GM23248 (cell line): ENCODE data around the gene AFAP1. TPM values are rescaled to one million over a fixed set of nuclear protein-coding genes. Genes with fewer than 3 reads are reported as not detected.

ENCODE experiments used
- DNase-seq: peaks from one replicate; pipeline ENCODE4 v3.0.0-alpha.2; 2015
- H2AFZ ChIP-seq: fragments of 200-600 bp; sonication (generic); 2 replicates; pipeline ENCODE4 v1.6.1; 2016; ENCODE audit warnings: antibody characterized with exemption
- H3F3A ChIP-seq: fragments of 200-600 bp; sonication (generic); 2 replicates; pipeline ENCODE4 v1.6.1; 2016; ENCODE audit warnings: mild to moderate bottlenecking, antibody characterized with exemption, mixed run types; ENCODE audit not compliant: insufficient read depth
- H3K27ac ChIP-seq: fragments of 200-600 bp; sonication (generic); 2 replicates; pipeline ENCODE4 v1.5.1; 2016; ENCODE audit warnings: mild to moderate bottlenecking
- H3K27me3 ChIP-seq: fragments of 200-600 bp; sonication (generic); replicated peaks from 2 replicates; pipeline ENCODE4 v1.6.1; 2016; ENCODE audit warnings: mild to moderate bottlenecking; ENCODE audit not compliant: insufficient read depth
- H3K36me3 ChIP-seq: fragments of 200-600 bp; sonication (generic); 2 replicates; pipeline ENCODE4 v1.6.1; 2016; ENCODE audit warnings: low read depth, mild to moderate bottlenecking
- H3K4me1 ChIP-seq: fragments of 200-600 bp; sonication (generic); 2 replicates; pipeline ENCODE4 v1.6.1; 2016; ENCODE audit warnings: mild to moderate bottlenecking; ENCODE audit not compliant: insufficient read depth
- H3K4me2 ChIP-seq: fragments of 200-600 bp; sonication (generic); one replicate; pipeline ENCODE4 v1.6.1; 2016; ENCODE audit warnings: mild to moderate bottlenecking; ENCODE audit not compliant: unreplicated experiment
- H3K4me3 ChIP-seq: fragments of 200-600 bp; sonication (generic); 2 replicates; pipeline ENCODE4 v1.5.1; 2016; ENCODE audit warnings: mild to moderate bottlenecking
- H3K79me2 ChIP-seq: fragments of 200-600 bp; sonication (generic); 2 replicates; pipeline ENCODE4 v1.6.1; 2016; ENCODE audit warnings: mild to moderate bottlenecking; ENCODE audit not compliant: insufficient read depth
- H3K9ac ChIP-seq: fragments of 200-600 bp; sonication (generic); 2 replicates; pipeline ENCODE4 v1.6.1; 2016; ENCODE audit warnings: mild to moderate bottlenecking
- H3K9me2 ChIP-seq: fragments of 200-600 bp; sonication (generic); 2 replicates; pipeline ENCODE4 v1.6.1; 2016; ENCODE audit warnings: mixed run types, mild to moderate bottlenecking, moderate library complexity; ENCODE audit not compliant: insufficient read depth
- H3K9me3 ChIP-seq: fragments of 200-600 bp; sonication (generic); one replicate; pipeline ENCODE4 v1.6.1; 2017; ENCODE audit warnings: low read depth
- H4K20me1 ChIP-seq: fragments of 200-600 bp; sonication (generic); 2 replicates; pipeline ENCODE4 v1.6.0; 2016; ENCODE audit not compliant: insufficient read depth
- EZH2 ChIP-seq: fragments of 200-600 bp; sonication (generic); IDR thresholded peaks from 2 replicates; pipeline ENCODE4 v1.6.1; 2018; ENCODE audit warnings: antibody characterized with exemption, mild to moderate bottlenecking; ENCODE audit not compliant: insufficient read depth, poor library complexity, severe bottlenecking
- EZH2phosphoT487 ChIP-seq: fragments of 200-600 bp; sonication (generic); IDR thresholded peaks from 2 replicates; pipeline ENCODE4 v1.6.1; 2018; ENCODE audit warnings: antibody characterized with exemption, moderate library complexity, mild to moderate bottlenecking, low read depth; ENCODE audit not compliant: insufficient read depth
- WGBS, 2 experiments: methylation state at CpG; one replicate each; pipeline ENCODE4 v1.1.6; 2015 to 2017; ENCODE audit warnings: low lambda C conversion rate in 2 of 2, low coverage in 1 of 2; ENCODE audit errors: missing lambda C conversion rate in 2 of 2; 5-methylcytosine and 5-hydroxymethylcytosine counted together
- in situ Hi-C: fragments of 300-500 bp; cut with MboI; formaldehyde crosslinking; loops from 2 replicates; pipeline ENCODE4 v1.15.0; 2020
- polyA plus RNA-seq: library from polyadenylated mRNA; unstranded; fragments of >200 nt; fragmentation: Nextera tagmentation; extraction: Ambion mirVana; gene quantifications from 2 replicates; pipeline ENCODE4 v1.2.1, GENCODE V29; 2016
- total RNA-seq: library from RNA; depleted of rRNA; stranded (reverse); fragments of >200 nt; shearing (Covaris generic); gene quantifications from 2 replicates; pipeline ENCODE4 v1.2.3, GENCODE V29; 2014

Gene AFAP1
- total and polyA plus RNA-seq, 2 experiments from 2014 or later = 54.4 to 103 TPM

- no peaks in the 10 kb centered on the region for H3K9me2 ChIP-seq
- peaks cover 55% of the 10 kb centered on the region for H3K36me3 ChIP-seq
- peaks cover 63% of the 10 kb centered on the region for H3F3A ChIP-seq
- H3K27ac ChIP-seq = no peak overlapping the region
- H3K4me2 ChIP-seq = no peak overlapping the region
- no peak overlapping the region for H3K9ac ChIP-seq
- WGBS, 2 experiments = 95 to 97% methylated on average over 10 of the region's 10 CpGs
- in situ Hi-C loops = loop anchor here (10.0 kb wide), 1 partner anchor 184 kb away; no protein-coding TSS in a partner anchor
- no peaks in the 10 kb centered on the region for H3K27me3 ChIP-seq
- no peaks in the 10 kb centered on the region for H4K20me1 ChIP-seq
- H3K4me1 ChIP-seq = peaks cover 29% of the 10 kb centered on the region
- H3K4me3 ChIP-seq = no peak overlapping the region
- DNase-seq = no peak
- H3K9me3 ChIP-seq = no peaks in the 10 kb centered on the region
- peaks cover 82% of the 10 kb centered on the region for H3K79me2 ChIP-seq
- no peak for TF ChIP-seq EZH2
- TF ChIP-seq EZH2phosphoT487 = no peak
- no peak overlapping the region for H2AFZ ChIP-seq
Observed at GRCh38 chr4:7801001-7801400, 138.7 kb downstream of the AFAP1 start.

DNA sequence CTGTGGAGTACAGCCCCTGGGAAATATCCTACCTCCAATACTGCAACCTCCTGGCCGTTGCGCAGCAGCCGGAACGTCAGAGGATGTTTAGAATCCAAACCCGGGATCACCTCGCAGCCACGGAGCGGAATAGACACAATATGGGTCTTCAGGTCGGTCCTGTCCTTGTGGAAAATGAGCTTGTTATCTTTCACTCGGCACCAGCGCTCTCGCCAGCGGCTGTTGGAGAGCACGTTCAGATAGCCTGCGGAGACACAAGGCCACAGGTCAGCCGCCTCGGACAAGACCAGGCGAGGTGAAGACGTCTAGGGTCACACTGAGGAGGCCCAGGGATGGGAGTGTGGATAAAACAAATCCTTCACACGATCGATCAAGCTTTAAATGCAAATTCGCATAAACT, 139.3 kb downstream of the AFAP1 start:
- Histone ChIP-seq H4K20me1 (no peaks in the 10 kb centered on the region), H3K4me1 (peaks cover 23% of the 10 kb centered on the region), H3K79me2 (peaks cover 82% of the 10 kb centered on the region), H3F3A (peaks cover 60% of the 10 kb centered on the region), H3K27me3 (no peaks in the 10 kb centered on the region), H3K4me3 (no peak overlapping the region), H3K9ac (no peak overlapping the region), H3K36me3 (peaks cover 61% of the 10 kb centered on the region), H3K4me2 (no peak overlapping the region), H3K27ac (no peak overlapping the region), H3K9me3 (no peaks in the 10 kb centered on the region), H2AFZ (no peak overlapping the region), H3K9me2 (no peaks in the 10 kb centered on the region)
- TF ChIP-seq EZH2 (no peak), EZH2phosphoT487 (no peak)
- 93 to 94% methylated on average over 22 of the region's 22 CpGs for WGBS, 2 experiments
- in situ Hi-C loops = loop anchor here (10.0 kb wide), 1 partner anchor 184 kb away; no protein-coding TSS in a partner anchor
- DNase-seq = no peak

- Histone ChIP-seq H3K27me3 (no peaks in the 10 kb centered on the region), H3K9me3 (no peaks in the 10 kb centered on the region), H3K9ac (no peak overlapping the region), H3K9me2 (no peaks in the 10 kb centered on the region), H3K36me3 (peaks cover 60% of the 10 kb centered on the region), H4K20me1 (no peaks in the 10 kb centered on the region), H2AFZ (no peak overlapping the region), H3K4me2 (no peak overlapping the region), H3K4me3 (no peak overlapping the region), H3K79me2 (peaks cover 81% of the 10 kb centered on the region), H3K27ac (no peak overlapping the region), H3K4me1 (peaks cover 16% of the 10 kb centered on the region), H3F3A (peaks cover 54% of the 10 kb centered on the region)
- DNase-seq = no peak
- no peak for TF ChIP-seq EZH2
- no peak for TF ChIP-seq EZH2phosphoT487
- WGBS, 2 experiments = 90 to 92% methylated on average over 5 of the region's 5 CpGs
- in situ Hi-C loops = loop anchor here (10.0 kb wide), 1 partner anchor 185 kb away; no protein-coding TSS in a partner anchor
Observed at GRCh38 chr4:7799736-7800135, 139.9 kb downstream of the AFAP1 start.

- H3K9me3 ChIP-seq = no peaks in the 10 kb centered on the region
- no peak overlapping the region for H3K4me2 ChIP-seq
- no peak for DNase-seq
- in situ Hi-C loops = no loop called here
- no peak overlapping the region for H2AFZ ChIP-seq
- peaks cover 61% of the 10 kb centered on the region for H3K36me3 ChIP-seq
- H3F3A ChIP-seq = peaks cover 50% of the 10 kb centered on the region
- no peaks in the 10 kb centered on the region for H4K20me1 ChIP-seq
- peaks cover 81% of the 10 kb centered on the region for H3K79me2 ChIP-seq
- no peak overlapping the region for H3K4me3 ChIP-seq
- H3K9me2 ChIP-seq = no peaks in the 10 kb centered on the region
- H3K9ac ChIP-seq = no peak overlapping the region
- peaks cover 12% of the 10 kb centered on the region for H3K4me1 ChIP-seq
- 97 to 99% methylated on average over 11 of the region's 11 CpGs for WGBS, 2 experiments
- H3K27me3 ChIP-seq = no peaks in the 10 kb centered on the region
- no peak overlapping the region for H3K27ac ChIP-seq
- TF ChIP-seq EZH2phosphoT487 (no peak), EZH2 (no peak)
Observed at GRCh38 chr4:7799306-7799705, 140.4 kb downstream of the AFAP1 start.
